Endothelial cell of umbilical vein (primary cell): Measurements from ENCODE around the gene IL6R. TPM values are rescaled to one million over a fixed set of nuclear protein-coding genes. Genes with fewer than 3 reads are reported as not detected.
"Not testable (repeated sequence)": the region's sequence is repeated elsewhere in the genome, so short reads cannot be mapped to it uniquely, and the experiment has no call there.

Source experiments
- BruUV-seq: library from RNA; stranded (reverse); fragments of 400-500 nt; replicated peaks from 2 replicates; lab custom pipeline; 2021; lab: Mats Ljungman, UMichigan
- CTCF ChIA-PET: fragments of 300-600, 350-600 bp; sonication (Branson Sonifier 250); formaldehyde crosslinking; loops from one replicate; lab custom pipeline; 2021; ENCODE audit warnings: antibody characterized with exemption, inconsistent platforms; lab: Charles Lee
- POLR2A ChIA-PET: fragments of 300-600, 350-600 bp; sonication (Branson Sonifier 250); formaldehyde crosslinking; loops from one replicate; lab custom pipeline; 2021; ENCODE audit warnings: antibody characterized with exemption, inconsistent platforms; lab: Charles Lee
- DNase-seq: peaks from one replicate; pipeline ENCODE4 v3.0.0-alpha.2; 2011; ENCODE audit warnings: low read depth, low spot score
- FAIRE-seq: peaks from 2 replicates; lab custom pipeline; 2011; peaks lifted over from hg19 to GRCh38; lab: Jason Lieb, UNC
- H2AFZ ChIP-seq: 2 replicates; pipeline ENCODE4 v1.6.0; 2012; ENCODE audit warnings: low read depth, low read length, control low read depth, inconsistent platforms
- H3K27ac ChIP-seq: 2 replicates; pipeline ENCODE4 v1.5.1; 2011; ENCODE audit warnings: low read depth, mild to moderate bottlenecking, control low read depth, low read length, moderate library complexity; ENCODE audit not compliant: insufficient read depth
- H3K27me3 ChIP-seq, 2 experiments: 2 replicates each; pipeline versions ENCODE4 v1.6.0 to v1.6.1; 2011; ENCODE audit warnings: low read length in 2 of 2, mixed read lengths in 1 of 2; ENCODE audit not compliant: control insufficient read depth in 2 of 2, insufficient read depth in 2 of 2
- H3K36me3 ChIP-seq, 2 experiments: 2 replicates in 1 of 2; 3 replicates in 1 of 2; pipeline ENCODE4 v1.5.1; 2011; ENCODE audit warnings: low read length in 2 of 2, mild to moderate bottlenecking in 1 of 2, moderate library complexity in 1 of 2; ENCODE audit not compliant: control insufficient read depth in 2 of 2, insufficient read depth in 2 of 2; ENCODE audit errors: extremely low read depth in 1 of 2
- H3K4me1 ChIP-seq: 3 replicates; pipeline ENCODE4 v1.5.1; 2011; ENCODE audit warnings: mild to moderate bottlenecking, low read length; ENCODE audit not compliant: control insufficient read depth, insufficient read depth; ENCODE audit errors: extremely low read depth
- H3K4me2 ChIP-seq: 2 replicates; pipeline ENCODE4 v1.6.1; 2011; ENCODE audit warnings: low read length, control low read depth, mixed read lengths; ENCODE audit not compliant: insufficient read depth
- H3K4me3 ChIP-seq, 3 experiments: fragments of 200-600 bp in 1 of 3; sonication (generic), shearing (Covaris generic) in 1 of 3; replicated peaks in 1 of 3; 2 replicates each; pipeline ENCODE4 v1.5.1; 2011 to 2016; ENCODE audit warnings: control low read depth in 3 of 3, low read length in 3 of 3, mild to moderate bottlenecking in 2 of 3, inconsistent platforms in 1 of 3, low read depth in 1 of 3, moderate library complexity in 1 of 3; ENCODE audit not compliant: insufficient read depth in 1 of 3
- H3K79me2 ChIP-seq: 2 replicates; pipeline ENCODE4 v1.6.0; 2012; ENCODE audit warnings: low read length, inconsistent platforms; ENCODE audit not compliant: control insufficient read depth, insufficient read depth
- H3K9ac ChIP-seq: replicated peaks from 2 replicates; pipeline ENCODE3; 2011; ENCODE audit warnings: low read length, control low read depth; ENCODE audit not compliant: insufficient read depth; ENCODE audit errors: extremely low read depth
- H3K9me1 ChIP-seq: replicated peaks from 3 replicates; pipeline ENCODE4 v1.6.0; 2011; ENCODE audit warnings: mild to moderate bottlenecking, low read length; ENCODE audit not compliant: control insufficient read depth, insufficient read depth; ENCODE audit errors: extremely low read depth
- H3K9me3 ChIP-seq: replicated peaks from 2 replicates; pipeline ENCODE4 v1.5.1; 2012; ENCODE audit warnings: low read length, inconsistent platforms; ENCODE audit not compliant: control insufficient read depth, insufficient read depth
- H4K20me1 ChIP-seq: replicated peaks from 2 replicates; pipeline ENCODE3; 2011; ENCODE audit warnings: mild to moderate bottlenecking, low read length; ENCODE audit not compliant: control insufficient read depth, insufficient read depth; ENCODE audit errors: extremely low read depth
- EZH2 ChIP-seq: IDR thresholded peaks from 2 replicates; pipeline ENCODE4 v1.6.1; 2012; ENCODE audit warnings: borderline replicate concordance, low read depth, mild to moderate bottlenecking, moderate library complexity, low read length, inconsistent platforms; ENCODE audit not compliant: severe bottlenecking
- FOS ChIP-seq: IDR thresholded peaks from 2 replicates; pipeline ENCODE4 v1.6.1; 2011; ENCODE audit warnings: mild to moderate bottlenecking, low read length, moderate library complexity, borderline replicate concordance; ENCODE audit not compliant: insufficient read depth
- GATA2 ChIP-seq: IDR thresholded peaks from 2 replicates; pipeline ENCODE4 v1.7.0; 2011; ENCODE audit warnings: low read depth, mild to moderate bottlenecking, moderate library complexity, mixed read lengths, low read length; ENCODE audit not compliant: insufficient read length, insufficient read depth
- JUN ChIP-seq: IDR thresholded peaks from 2 replicates; pipeline ENCODE4 v1.6.1; 2011; ENCODE audit warnings: borderline replicate concordance, low read depth; ENCODE audit not compliant: insufficient read length, insufficient read depth
- MAX ChIP-seq: IDR thresholded peaks from 2 replicates; pipeline ENCODE4 v1.6.1; 2011; ENCODE audit not compliant: insufficient read depth, insufficient read length
- MYC ChIP-seq: IDR thresholded peaks from one replicate; pipeline ENCODE4 v1.6.1; 2011; ENCODE audit warnings: mild to moderate bottlenecking, low read depth, low read length
- POLR2A ChIP-seq: IDR thresholded peaks from 2 replicates; pipeline ENCODE4 v1.6.1; 2012; ENCODE audit warnings: low read depth, mild to moderate bottlenecking, control low read depth, low read length
- POLR2AphosphoS5 ChIP-seq: IDR thresholded peaks from 2 replicates; pipeline ENCODE4 v1.6.1; 2012; ENCODE audit warnings: low read depth, mild to moderate bottlenecking, control low read depth, low read length, moderate library complexity; ENCODE audit not compliant: insufficient read depth
- dilution Hi-C: fragments of 300-500 bp; cut with MboI; formaldehyde crosslinking; loops from one replicate; pipeline ENCODE4 v1.15.0; 2019; ENCODE audit warnings: low sequenced_read_pairs; ENCODE audit not compliant: extremely low pct_ligation_motif_present
- intact Hi-C: fragments of 100-400 bp; cut with micrococcal nuclease; formaldehyde crosslinking; loops from one replicate; pipeline ENCODE4 v1.10.0; 2022
- polyA plus RNA-seq, 4 experiments: library from polyadenylated mRNA; depleted of rRNA in 3 of 4; stranded (reverse) in 3 of 4; unstranded in 1 of 4; fragments of >200 nt; gene quantifications; 2 replicates each; pipeline versions ENCODE4 v1.2.1 to v1.2.3, GENCODE V29; 2011 to 2012; ENCODE audit warnings: missing spikeins in 1 of 4
- total RNA-seq: library from RNA; stranded (reverse); gene quantifications from 2 replicates; pipeline ENCODE4 v1.2.3, GENCODE V29; 2021
- TF ChIP-seq, protein P1 (sequence below), 2 donors: IDR thresholded peaks; 1 replicate in 1 of 2; 2 replicates in 1 of 2; pipeline ENCODE4 v1.5.1; 2011; ENCODE audit warnings: low read length in 2 of 2, mild to moderate bottlenecking in 2 of 2, moderate library complexity in 2 of 2, control low read depth in 1 of 2, inconsistent platforms in 1 of 2, low read depth in 1 of 2; ENCODE audit not compliant: insufficient read depth in 1 of 2; ENCODE audit errors: extremely low read depth in 1 of 2

IL6R gene
- total and polyA plus RNA-seq, 2 donors (not counting 3 experiments of a cell fraction or from before 2014, with no cell fraction given): 4.8 to 5.1 TPM

GRCh38 chr1:154420961-154421924 lies 16.1 kb downstream of the IL6R start:
- no peak overlapping the region for H2AFZ ChIP-seq
- DNase-seq (no peak), FAIRE-seq (no peak)
- H3K79me2 ChIP-seq: no peaks in the 10 kb centered on the region
- ChIA-PET POLR2A (interaction anchor here (1.5 kb wide), 1 partner anchor 15 kb away, joined by 6 read pairs; the partner anchor contains the start of gene IL6R), CTCF (interaction anchor here (1.4 to 3.8 kb wide), 6 partner anchors 9 to 76 kb away, joined by 3 to 20 read pairs (median 4); partner anchors contain the start of gene IL6R)
- dilution Hi-C loops (no loop called here), intact Hi-C loops (loop anchor here (5.0 kb wide), 2 partner anchors 41 to 136 kb away; partner anchors contain the start of gene UBE2Q1)
- peak overlapping the region; percentile 34 for H3K27ac ChIP-seq
- no peaks in the 10 kb centered on the region for H3K27me3 ChIP-seq
- no peaks in the 10 kb centered on the region for H3K9me1 ChIP-seq
- no peak overlapping the region for H3K4me2 ChIP-seq
- H3K9me3 ChIP-seq: no peaks in the 10 kb centered on the region
- no peak for TF ChIP-seq MYC
- TF ChIP-seq POLR2AphosphoS5: no peak
- TF ChIP-seq FOS: no peak
- TF ChIP-seq JUN: no peak
- no peak for TF ChIP-seq MAX
- TF ChIP-seq, protein P1, sequence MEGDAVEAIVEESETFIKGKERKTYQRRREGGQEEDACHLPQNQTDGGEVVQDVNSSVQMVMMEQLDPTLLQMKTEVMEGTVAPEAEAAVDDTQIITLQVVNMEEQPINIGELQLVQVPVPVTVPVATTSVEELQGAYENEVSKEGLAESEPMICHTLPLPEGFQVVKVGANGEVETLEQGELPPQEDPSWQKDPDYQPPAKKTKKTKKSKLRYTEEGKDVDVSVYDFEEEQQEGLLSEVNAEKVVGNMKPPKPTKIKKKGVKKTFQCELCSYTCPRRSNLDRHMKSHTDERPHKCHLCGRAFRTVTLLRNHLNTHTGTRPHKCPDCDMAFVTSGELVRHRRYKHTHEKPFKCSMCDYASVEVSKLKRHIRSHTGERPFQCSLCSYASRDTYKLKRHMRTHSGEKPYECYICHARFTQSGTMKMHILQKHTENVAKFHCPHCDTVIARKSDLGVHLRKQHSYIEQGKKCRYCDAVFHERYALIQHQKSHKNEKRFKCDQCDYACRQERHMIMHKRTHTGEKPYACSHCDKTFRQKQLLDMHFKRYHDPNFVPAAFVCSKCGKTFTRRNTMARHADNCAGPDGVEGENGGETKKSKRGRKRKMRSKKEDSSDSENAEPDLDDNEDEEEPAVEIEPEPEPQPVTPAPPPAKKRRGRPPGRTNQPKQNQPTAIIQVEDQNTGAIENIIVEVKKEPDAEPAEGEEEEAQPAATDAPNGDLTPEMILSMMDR (IDR thresholded peaks at IDR 0.05; ENCODE audit: extremely low read depth in 1 of 2, insufficient read depth in 1 of 2, low read depth in 1 of 2, low read length in 2 of 2): no peak
- no peak for TF ChIP-seq GATA2
- no peak for TF ChIP-seq EZH2
- no peak for TF ChIP-seq POLR2A
- BruUV-seq: no TSS peak
- H3K36me3 ChIP-seq: no peaks in the 10 kb centered on the region
- peaks cover 43% of the 10 kb centered on the region for H3K4me1 ChIP-seq
- no peak overlapping the region for H3K9ac ChIP-seq
- H4K20me1 ChIP-seq: no peaks in the 10 kb centered on the region
- H3K4me3 ChIP-seq: no peak overlapping the region

- peaks cover 43% of the 10 kb centered on the region for H3K4me1 ChIP-seq
- FAIRE-seq, H3K4me2 ChIP-seq, H3K79me2 ChIP-seq, DNase-seq, H3K36me3 ChIP-seq, H3K9me1 ChIP-seq, H3K27ac ChIP-seq, BruUV-seq, dilution Hi-C loops, H4K20me1 ChIP-seq, H3K9ac ChIP-seq, H3K9me3 ChIP-seq, H3K4me3 ChIP-seq, H2AFZ ChIP-seq, H3K27me3 ChIP-seq: not testable (repeated sequence)
- ChIA-PET CTCF (interaction anchor here (3.2 to 3.8 kb wide), 2 partner anchors 16 to 58 kb away, joined by 19 to 20 read pairs; partner anchors contain the start of gene IL6R), POLR2A (interaction anchor here (0.6 kb wide), 1 partner anchor 75 kb away, joined by 3 read pairs; no protein-coding TSS in a partner anchor)
- intact Hi-C loops: loop anchor here (5.0 kb wide), 2 partner anchors 40 to 135 kb away; partner anchors contain the start of gene UBE2Q1
These were observed 16.9 kb downstream of the IL6R start for GRCh38 chr1:154422049-154422448.
